Neural progenitor cell (in vitro differentiated cells): ENCODE data around the gene CTNNA3.

Source experiments
- EZH2phosphoT487 ChIP-seq: fragments of 200-600 bp; sonication (generic); IDR thresholded peaks from 2 replicates; pipeline ENCODE4 v1.6.1; 2017; ENCODE audit warnings: antibody characterized with exemption
- TF ChIP-seq, protein P1 (sequence below): fragments of 200-600 bp; sonication (generic); IDR thresholded peaks from 2 replicates; pipeline ENCODE4 v1.5.1; 2017; ENCODE audit warnings: antibody characterized with exemption, mild to moderate bottlenecking

DNA sequence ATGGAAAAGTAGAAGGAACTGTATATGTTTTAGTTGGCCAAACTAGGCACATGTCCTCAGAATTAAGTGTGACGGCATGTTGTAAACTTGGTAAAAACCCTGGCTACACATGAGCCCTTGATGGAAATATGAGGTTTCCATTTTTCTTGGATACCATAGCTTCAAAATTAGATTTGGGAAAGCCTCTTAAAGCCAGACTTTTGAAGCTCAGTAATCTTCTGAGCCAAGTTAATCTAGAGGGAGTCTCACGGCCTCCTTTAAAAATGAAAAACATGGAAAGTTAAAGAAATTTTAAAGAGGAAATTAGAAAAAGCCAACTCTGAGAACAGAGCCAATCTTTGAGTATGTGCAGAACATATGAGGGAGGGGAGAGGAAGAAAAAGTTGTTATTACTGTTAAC lies 376.0 kb downstream of the CTNNA3 start:
- TF ChIP-seq, protein P1, sequence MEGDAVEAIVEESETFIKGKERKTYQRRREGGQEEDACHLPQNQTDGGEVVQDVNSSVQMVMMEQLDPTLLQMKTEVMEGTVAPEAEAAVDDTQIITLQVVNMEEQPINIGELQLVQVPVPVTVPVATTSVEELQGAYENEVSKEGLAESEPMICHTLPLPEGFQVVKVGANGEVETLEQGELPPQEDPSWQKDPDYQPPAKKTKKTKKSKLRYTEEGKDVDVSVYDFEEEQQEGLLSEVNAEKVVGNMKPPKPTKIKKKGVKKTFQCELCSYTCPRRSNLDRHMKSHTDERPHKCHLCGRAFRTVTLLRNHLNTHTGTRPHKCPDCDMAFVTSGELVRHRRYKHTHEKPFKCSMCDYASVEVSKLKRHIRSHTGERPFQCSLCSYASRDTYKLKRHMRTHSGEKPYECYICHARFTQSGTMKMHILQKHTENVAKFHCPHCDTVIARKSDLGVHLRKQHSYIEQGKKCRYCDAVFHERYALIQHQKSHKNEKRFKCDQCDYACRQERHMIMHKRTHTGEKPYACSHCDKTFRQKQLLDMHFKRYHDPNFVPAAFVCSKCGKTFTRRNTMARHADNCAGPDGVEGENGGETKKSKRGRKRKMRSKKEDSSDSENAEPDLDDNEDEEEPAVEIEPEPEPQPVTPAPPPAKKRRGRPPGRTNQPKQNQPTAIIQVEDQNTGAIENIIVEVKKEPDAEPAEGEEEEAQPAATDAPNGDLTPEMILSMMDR = no peak
- no peak for TF ChIP-seq EZH2phosphoT487
